ENCODE measurements around the gene SPDYE2B. TPM values are rescaled to one million over a fixed set of nuclear protein-coding genes. Genes with fewer than 3 reads are reported as not detected.
"Not testable (repeated sequence)": the region's sequence is repeated elsewhere in the genome, so short reads cannot be mapped to it uniquely, and the experiment has no call there.

The SPDYE2B gene
- total RNA-seq, 2 donors from 2014 or later: not detected

- H3K4me3 Mint-ChIP-seq; H3K36me3 Mint-ChIP-seq (ENCODE audit: low read depth); H3K9ac ChIP-seq (ENCODE audit: extremely low read depth, low read length, poor library complexity, severe bottlenecking); H3K36me3 ChIP-seq (ENCODE audit: control insufficient read depth, insufficient read depth, low read length); H3K4me1 Mint-ChIP-seq; H3K9me3 ChIP-seq (ENCODE audit: control insufficient read depth, low read length); H3K4me3 ChIP-seq (ENCODE audit: low read length); H3K27ac Mint-ChIP-seq; H3K27ac ChIP-seq (ENCODE audit: low read depth, low read length); DNase-seq; H3K4me1 ChIP-seq (ENCODE audit: control insufficient read depth, insufficient read depth, low read length); H3K9me3 Mint-ChIP-seq: not testable (repeated sequence)
- peaks cover 29% of the 10 kb centered on the region for H3K27me3 Mint-ChIP-seq (ENCODE audit: insufficient read depth)
- peaks cover 12% of the 10 kb centered on the region for H3K27me3 ChIP-seq (ENCODE audit: control insufficient read depth, insufficient read depth, low read length, poor library complexity, severe bottlenecking)
- 92% methylated on average over 2 of the region's 5 CpGs; no CpG with 5 or more reads in 1 of the 2 experiments for WGBS, 2 experiments (ENCODE audit: insufficient coverage in 1 of 2, insufficient read length in 1 of 2)
Observed at GRCh38 chr7:102697642-102698512, 47.8 kb downstream of the SPDYE2B start.

GRCh38 chr7:102698962-102699750 lies 49.0 kb downstream of the SPDYE2B start:
- WGBS, 2 experiments (ENCODE audit: insufficient coverage in 1 of 2, insufficient read length in 1 of 2): 74 to 87% methylated on average over 5 to 9 of the region's 9 CpGs
- H3K27me3 ChIP-seq (ENCODE audit: control insufficient read depth, insufficient read depth, low read length, poor library complexity, severe bottlenecking); H3K9me3 ChIP-seq (ENCODE audit: control insufficient read depth, low read length); H3K4me1 ChIP-seq (ENCODE audit: control insufficient read depth, insufficient read depth, low read length); H3K9me3 Mint-ChIP-seq; H3K36me3 ChIP-seq (ENCODE audit: control insufficient read depth, insufficient read depth, low read length); H3K4me1 Mint-ChIP-seq; H3K4me3 ChIP-seq (ENCODE audit: low read length); H3K36me3 Mint-ChIP-seq (ENCODE audit: low read depth); H3K9ac ChIP-seq (ENCODE audit: extremely low read depth, low read length, poor library complexity, severe bottlenecking); H3K4me3 Mint-ChIP-seq; H3K27ac Mint-ChIP-seq; DNase-seq; H3K27ac ChIP-seq (ENCODE audit: low read depth, low read length): not testable (repeated sequence)
- H3K27me3 Mint-ChIP-seq (ENCODE audit: insufficient read depth): peaks cover 20% of the 10 kb centered on the region

Other genes starting within 250 kb of the SPDYE2B start
- gene ORAI2, start 216.7 kb upstream of the SPDYE2B start, total RNA-seq: 10 to 100 TPM; 24.3 to 26.1 TPM
- 10 to 100 TPM; 16.2 to 17.2 TPM for gene ALKBH4, start 185.5 kb upstream of the SPDYE2B start, total RNA-seq
- gene LRWD1, start 185.3 kb upstream of the SPDYE2B start, total RNA-seq: 10 to 100 TPM; 30.9 to 43.5 TPM
- 10 to 100 TPM; 48.6 to 59.0 TPM for gene POLR2J, start 171.4 kb upstream of the SPDYE2B start, total RNA-seq
- 10 to 100 TPM in 1 of 2 donors, 1 to 10 TPM in 1; 3.5 to 11.5 TPM for gene RASA4B, start 132.5 kb upstream of the SPDYE2B start, total RNA-seq
- gene UPK3BL2, start 106.6 kb upstream of the SPDYE2B start, total RNA-seq: 10 to 100 TPM in 1 of 2 donors, 1 to 10 TPM in 1; 9.8 to 25.5 TPM
- not detected for gene SPDYE2, start 99.1 kb upstream of the SPDYE2B start, total RNA-seq
- 10 to 100 TPM; 24.9 to 42.9 TPM for gene POLR2J3, start 77.7 kb upstream of the SPDYE2B start, total RNA-seq
- gene RASA4, start 33.6 kb upstream of the SPDYE2B start, total RNA-seq: 10 to 100 TPM; 10.9 to 44.0 TPM
- 10 to 100 TPM; 16.8 to 18.7 TPM for gene UPK3BL1, start 7.5 kb upstream of the SPDYE2B start, total RNA-seq
- 10 to 100 TPM in 1 of 2 donors, 1 to 10 TPM in 1; 7.0 to 15.5 TPM for gene POLR2J2, start 21.3 kb downstream of the SPDYE2B start, total RNA-seq
- gene FAM185A, start 98.7 kb downstream of the SPDYE2B start, total RNA-seq: 1 to 10 TPM; 5.6 to 7.8 TPM